Choroid plexus epithelial cell (primary cell): ENCODE results near the gene APRT.

Experiments
- DNase-seq: peaks from one replicate; pipeline ENCODE4 v3.0.0-alpha.2; 2010; ENCODE audit warnings: low read depth
- H3K4me3 ChIP-seq: 2 replicates; pipeline ENCODE4 v1.5.1; 2011; ENCODE audit warnings: low read depth, mild to moderate bottlenecking, control low read depth, low read length, moderate library complexity
- CTCF ChIP-seq: conservative IDR thresholded peaks from 2 replicates; pipeline ENCODE4 v1.5.1; 2011; ENCODE audit warnings: low read depth, mild to moderate bottlenecking, control low read depth, inconsistent platforms, low read length, moderate library complexity

The APRT gene

GRCh38 chr16:88842308-88842756, 30.6 kb upstream of the APRT start:
- H3K4me3 ChIP-seq = no peak overlapping the region
- DNase-seq = no peak
- no peak for TF ChIP-seq CTCF

GRCh38 chr16:88841521-88842307, 30.0 kb upstream of the APRT start:
- no peak for TF ChIP-seq CTCF
- H3K4me3 ChIP-seq = no peak overlapping the region
- no peak for DNase-seq

DNA sequence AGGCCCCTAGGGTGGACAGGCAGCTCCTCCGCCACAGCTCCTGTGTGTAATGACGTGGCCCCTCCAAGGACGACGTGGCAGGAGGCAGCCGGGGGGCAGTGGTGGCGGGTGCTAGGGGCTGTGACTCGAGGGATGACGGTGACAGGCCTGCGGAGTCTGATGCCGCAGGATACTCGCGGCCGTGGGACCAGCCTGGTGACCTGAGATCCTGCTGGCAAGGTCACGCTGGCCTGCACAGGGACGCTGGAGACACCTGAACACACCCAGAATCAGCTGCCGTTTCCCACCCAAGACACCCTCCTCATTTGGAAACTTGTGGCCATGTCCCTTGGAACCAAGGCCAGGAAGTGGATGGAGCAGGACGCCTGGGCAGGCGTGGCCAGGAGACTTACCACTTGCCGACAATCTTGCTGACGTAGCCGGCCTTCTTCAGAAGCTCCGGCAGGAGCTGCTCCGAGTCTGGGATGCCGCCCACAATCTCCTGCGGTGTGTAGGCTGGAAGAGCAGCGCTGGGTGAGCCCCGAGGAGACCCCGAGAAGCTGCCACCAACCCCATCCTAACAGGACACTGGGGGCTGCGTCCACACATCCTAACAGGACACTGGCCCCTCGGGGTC, 29.0 kb upstream of the APRT start:
- H3K4me3 ChIP-seq = no peak overlapping the region
- TF ChIP-seq CTCF = no peak
- DNase-seq = no peak

DNA sequence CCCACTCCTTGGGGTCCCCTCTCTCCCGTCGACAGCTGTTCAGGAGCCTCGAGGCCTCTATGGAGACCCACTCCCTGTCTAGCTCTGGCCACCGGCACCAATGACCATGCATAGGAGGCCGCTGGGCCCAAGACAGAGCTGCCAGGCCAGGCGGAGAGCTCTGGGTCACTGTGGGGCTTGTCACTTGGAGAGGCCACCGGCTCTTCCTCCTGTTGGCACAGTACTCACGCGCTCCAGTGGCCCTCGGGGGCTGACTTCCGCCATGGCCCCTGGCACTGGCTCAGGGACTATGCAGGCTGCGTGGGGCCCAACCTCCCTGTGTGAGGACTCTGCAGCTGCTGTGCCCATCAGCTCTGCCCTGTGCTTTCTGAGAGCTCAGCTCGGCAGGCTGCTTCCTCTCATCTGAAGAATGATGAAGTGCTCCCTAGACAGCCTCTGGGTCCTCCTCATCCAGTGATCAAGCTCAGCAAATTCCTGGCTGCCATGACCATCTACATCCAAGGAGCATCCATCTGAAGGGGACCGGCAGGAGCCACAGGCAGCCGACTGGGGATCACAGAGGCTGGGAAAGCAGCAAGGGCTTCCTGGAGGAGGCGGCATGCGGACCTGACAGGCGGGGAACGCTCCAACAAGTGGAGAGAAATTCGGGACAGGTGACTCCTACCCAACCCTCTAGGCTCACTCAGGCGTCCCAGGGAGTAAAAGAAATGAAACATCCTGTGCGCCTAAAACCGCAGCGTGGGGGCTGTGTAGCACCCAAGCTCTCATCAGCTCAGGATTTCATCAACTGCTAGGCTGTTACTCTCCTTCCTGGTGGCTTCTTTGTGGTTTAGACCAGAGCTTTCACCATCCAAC, 28.2 kb upstream of the APRT start:
- DNase-seq = no peak
- H3K4me3 ChIP-seq = no peak overlapping the region
- no peak for TF ChIP-seq CTCF

GRCh38 chr16:88839026-88839529, 27.4 kb upstream of the APRT start:
- TF ChIP-seq CTCF = no peak
- no peak overlapping the region for H3K4me3 ChIP-seq
- no peak for DNase-seq

- no peak overlapping the region for H3K4me3 ChIP-seq
- no peak for TF ChIP-seq CTCF
- no peak for DNase-seq
These were observed 26.8 kb upstream of the APRT start for GRCh38 chr16:88838566-88838965.
